Measurements from ENCODE around the gene EXOSC10. TPM values are rescaled to one million over a fixed set of nuclear protein-coding genes. Genes with fewer than 3 reads are reported as not detected.
"Not testable (repeated sequence)": the region's sequence is repeated elsewhere in the genome, so short reads cannot be mapped to it uniquely, and the experiment has no call there.

EXOSC10 gene
- polyA plus RNA-seq, 2 of the 4 experiments (the other 2 are of a cell fraction) = 45.4 to 76.9 TPM

DNA sequence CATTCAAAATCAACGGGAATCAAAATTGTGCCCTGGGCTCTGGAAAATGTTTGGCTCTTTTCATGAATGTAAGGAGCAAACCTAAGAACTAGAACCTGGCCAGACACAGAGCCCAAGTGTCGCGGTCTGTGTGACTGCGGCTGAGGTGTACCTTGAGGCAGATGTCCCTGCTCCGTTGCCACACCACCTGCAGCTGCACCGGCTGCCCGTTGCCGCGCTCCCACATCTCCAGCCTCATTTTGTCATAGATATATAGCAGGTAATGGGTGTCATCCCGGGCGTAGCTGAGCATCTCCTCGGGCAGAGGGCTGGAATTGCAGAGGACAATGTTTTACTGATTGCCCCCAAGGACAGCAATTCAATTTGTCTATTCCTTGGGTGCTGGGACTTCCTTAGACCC is 18.7 kb downstream of the EXOSC10 start (continued):
- TF ChIP-seq HMGXB4 (CRISPR knock-in tag; IDR thresholded peaks at IDR 0.05; ENCODE audit: borderline replicate concordance) (no peak), ESRRA (IDR thresholded peaks at IDR 0.05; ENCODE audit: borderline replicate concordance, low read length) (no peak), TFCP2L1 (CRISPR knock-in tag; IDR thresholded peaks at IDR 0.05) (no peak), KDM1A (IDR thresholded peaks at IDR 0.05; ENCODE audit: low read depth) (no peak), RNF2 (IDR thresholded peaks at IDR 0.05; ENCODE audit: borderline replicate concordance, low read depth) (no peak), ZC3H11A (IDR thresholded peaks at IDR 0.05) (no peak), CBX8 (IDR thresholded peaks at IDR 0.05) (no peak), NPAS2 (CRISPR knock-in tag; IDR thresholded peaks at IDR 0.05; ENCODE audit: borderline replicate concordance) (no peak), JUNB (IDR thresholded peaks at IDR 0.05) (no peak), MYC (IDR thresholded peaks at IDR 0.05; ENCODE audit: borderline replicate concordance, low read length) (no peak), TP53 (CRISPR knock-in tag; IDR thresholded peaks at IDR 0.05) (no peak)
- TF ChIP-seq, protein P1, sequence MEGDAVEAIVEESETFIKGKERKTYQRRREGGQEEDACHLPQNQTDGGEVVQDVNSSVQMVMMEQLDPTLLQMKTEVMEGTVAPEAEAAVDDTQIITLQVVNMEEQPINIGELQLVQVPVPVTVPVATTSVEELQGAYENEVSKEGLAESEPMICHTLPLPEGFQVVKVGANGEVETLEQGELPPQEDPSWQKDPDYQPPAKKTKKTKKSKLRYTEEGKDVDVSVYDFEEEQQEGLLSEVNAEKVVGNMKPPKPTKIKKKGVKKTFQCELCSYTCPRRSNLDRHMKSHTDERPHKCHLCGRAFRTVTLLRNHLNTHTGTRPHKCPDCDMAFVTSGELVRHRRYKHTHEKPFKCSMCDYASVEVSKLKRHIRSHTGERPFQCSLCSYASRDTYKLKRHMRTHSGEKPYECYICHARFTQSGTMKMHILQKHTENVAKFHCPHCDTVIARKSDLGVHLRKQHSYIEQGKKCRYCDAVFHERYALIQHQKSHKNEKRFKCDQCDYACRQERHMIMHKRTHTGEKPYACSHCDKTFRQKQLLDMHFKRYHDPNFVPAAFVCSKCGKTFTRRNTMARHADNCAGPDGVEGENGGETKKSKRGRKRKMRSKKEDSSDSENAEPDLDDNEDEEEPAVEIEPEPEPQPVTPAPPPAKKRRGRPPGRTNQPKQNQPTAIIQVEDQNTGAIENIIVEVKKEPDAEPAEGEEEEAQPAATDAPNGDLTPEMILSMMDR (IDR thresholded peaks at IDR 0.05) = no peak

DNA sequence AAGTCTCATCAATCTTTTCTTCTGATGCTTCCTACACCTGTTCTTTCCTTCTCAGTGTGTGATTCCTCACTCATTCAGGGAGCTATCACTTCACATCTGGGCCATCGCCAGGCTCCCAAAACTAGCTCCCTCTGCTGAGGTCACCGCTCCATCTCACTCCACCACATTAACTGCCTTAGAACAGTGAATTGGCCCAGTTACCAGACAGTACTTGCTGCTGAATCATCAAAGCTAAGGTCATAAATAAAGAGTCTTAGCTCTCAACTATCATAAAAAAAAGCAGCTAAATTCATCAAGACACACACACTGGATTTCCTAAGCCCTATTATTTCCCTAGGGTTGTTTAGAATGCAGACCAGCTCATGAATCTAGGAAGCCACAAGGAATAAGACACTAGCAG is 21.0 kb downstream of the EXOSC10 start:
- H3K4me3 ChIP-seq = no peak overlapping the region

DNA sequence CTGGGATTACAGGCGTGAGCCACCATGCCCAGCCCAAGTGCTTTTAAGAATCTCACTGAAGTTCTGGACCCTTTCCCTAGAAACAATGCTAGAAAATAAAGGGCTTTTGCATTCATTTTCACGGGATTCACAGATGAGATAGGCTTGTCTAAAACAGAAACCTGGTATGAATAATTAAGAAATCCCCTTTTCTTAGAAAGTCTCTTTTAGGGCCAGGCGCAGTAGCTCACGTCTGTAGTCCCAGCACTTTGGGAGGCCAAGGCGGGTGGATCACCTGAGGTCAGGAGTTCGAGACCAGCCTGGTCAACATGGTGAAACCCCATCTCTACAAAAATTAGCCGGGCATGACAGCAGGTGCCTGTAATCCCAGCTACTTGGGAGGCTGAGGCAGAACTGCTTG is 26.3 kb downstream of the EXOSC10 start:
- H3K4me2 ChIP-seq; FAIRE-seq; H3K9me3 ChIP-seq; POLR2A ChIA-PET; ATAC-seq; CTCF ChIA-PET; DNase-seq (ENCODE audit: low read depth in 1 of 2, low spot score in 1 of 2); H3K4me1 ChIP-seq; H3K27ac ChIP-seq; H3K4me3 ChIP-seq: not testable (repeated sequence)
- WGBS (ENCODE audit: missing lambda C conversion rate) = 95% methylated on average over 7 of the region's 7 CpGs

More for the DNA sequence above, 21.0 kb downstream of the EXOSC10 start:
- no peak overlapping the region for H3K27ac ChIP-seq
- 100% methylated on average over 2 of the region's 2 CpGs for WGBS (ENCODE audit: missing lambda C conversion rate)
- no peaks in the 10 kb centered on the region for H3K4me1 ChIP-seq
- FAIRE-seq = no peak
- H3K4me2 ChIP-seq = no peak overlapping the region
- TF ChIP-seq JUNB (IDR thresholded peaks at IDR 0.05) (no peak), USF2 (IDR thresholded peaks at IDR 0.05) (no peak), BHLHE40 (IDR thresholded peaks at IDR 0.05; ENCODE audit: low read depth, low read length) (no peak), MYC (IDR thresholded peaks at IDR 0.05; ENCODE audit: borderline replicate concordance, low read length) (no peak), MAZ (IDR thresholded peaks at IDR 0.05; ENCODE audit: borderline replicate concordance, low read depth, low read length) (no peak), EHF (CRISPR knock-in tag; IDR thresholded peaks at IDR 0.05) (no peak), ATOH8 (CRISPR knock-in tag; IDR thresholded peaks at IDR 0.05; ENCODE audit: low read depth) (no peak)
- ChIA-PET POLR2A (no interaction called here), CTCF (interaction anchor here (0.6 to 2.4 kb wide), 2 partner anchors 41 to 66 kb away, joined by 3 to 11 read pairs; no protein-coding TSS in a partner anchor)
- no peak for DNase-seq (ENCODE audit: low read depth in 1 of 2, low spot score in 1 of 2)
- ATAC-seq = no peak
- H3K9me3 ChIP-seq = no peaks in the 10 kb centered on the region

Data from A549 (cell line).